GM18511 (cell line): ENCODE data around the gene PIP4K2A.

Experiments used
- ATAC-seq: cut with Tn5 transposase; IDR thresholded peaks from one replicate; pipeline ENCODE4 v1.9.1; 2021; ENCODE audit warnings: mild to moderate bottlenecking, moderate library complexity; ENCODE audit not compliant: unreplicated experiment

The PIP4K2A gene

DNA sequence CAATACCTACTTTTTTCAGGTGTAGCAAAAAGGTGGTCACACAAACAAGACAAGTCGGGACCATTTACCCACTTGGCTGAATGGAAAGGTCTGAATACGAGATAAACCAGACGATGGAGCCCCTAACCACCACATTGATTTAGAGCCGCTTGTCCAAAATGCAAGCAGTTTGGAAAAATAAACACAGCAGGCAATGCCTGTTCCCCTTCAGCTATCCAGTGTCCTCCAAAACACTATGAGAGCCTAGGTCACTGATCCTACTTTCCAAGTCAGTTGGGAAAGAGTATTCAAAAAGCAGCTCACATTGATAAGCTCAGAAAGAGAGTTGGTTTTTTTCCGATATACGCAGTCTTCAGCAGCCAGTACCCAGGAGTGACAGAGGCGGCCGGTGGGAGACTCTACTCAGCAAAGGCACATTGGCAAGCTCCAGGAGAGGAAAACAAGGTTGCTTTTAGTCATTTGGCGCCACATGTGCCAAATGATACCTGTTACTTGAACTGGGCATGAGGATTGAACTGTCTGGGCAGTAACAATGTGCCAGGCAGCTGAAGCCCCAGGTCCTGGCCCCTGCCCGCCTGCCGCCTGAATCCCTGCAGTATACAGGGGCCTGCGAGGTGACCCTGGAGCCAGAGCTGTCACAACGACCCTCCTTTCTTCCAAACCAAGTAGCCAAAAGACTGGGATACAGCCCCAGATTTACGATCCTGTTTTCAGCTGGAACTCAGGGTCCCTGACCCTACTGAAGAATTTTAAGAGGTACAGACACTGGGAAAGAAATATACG, 109.8 kb downstream of the PIP4K2A start:
- ATAC-seq: no peak

DNA sequence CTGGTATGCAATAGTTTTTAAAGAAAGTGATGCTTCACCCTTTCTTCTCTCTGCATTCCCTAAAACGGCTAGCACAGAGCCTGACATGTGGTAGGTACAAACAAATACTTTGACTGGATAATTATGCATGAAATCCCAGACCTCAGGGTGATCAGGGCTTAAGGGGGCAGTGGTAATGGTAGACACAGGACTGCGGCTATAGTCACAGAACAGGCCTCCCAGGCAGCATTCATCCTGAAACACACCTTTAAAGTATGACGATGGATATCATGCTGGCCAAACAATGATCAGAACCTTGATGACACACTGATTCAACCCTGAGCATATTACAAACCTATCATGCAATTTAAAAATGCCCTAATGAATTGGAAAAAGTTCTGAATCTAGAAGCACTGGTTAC, 110.8 kb downstream of the PIP4K2A start:
- no peak for ATAC-seq

DNA sequence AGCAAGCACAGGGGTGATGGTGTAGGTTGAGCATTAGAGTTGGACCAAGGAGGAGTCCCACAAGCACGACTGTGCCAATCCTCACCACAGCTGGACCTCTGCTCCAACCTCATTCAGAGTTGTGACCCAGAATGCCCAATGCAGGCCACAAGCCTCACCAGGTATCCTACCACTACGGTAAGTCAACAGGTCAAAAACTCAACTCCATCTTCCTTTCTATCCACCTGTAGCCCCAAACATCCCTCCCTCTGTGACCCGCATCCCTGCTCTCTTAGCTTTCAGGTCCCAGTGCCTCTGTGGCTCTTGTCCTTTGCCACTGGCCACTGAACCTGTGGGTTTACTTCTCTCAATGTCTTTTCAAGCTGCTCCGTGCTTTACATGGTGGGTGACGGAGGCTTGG, 112.8 kb downstream of the PIP4K2A start:
- no peak for ATAC-seq

DNA sequence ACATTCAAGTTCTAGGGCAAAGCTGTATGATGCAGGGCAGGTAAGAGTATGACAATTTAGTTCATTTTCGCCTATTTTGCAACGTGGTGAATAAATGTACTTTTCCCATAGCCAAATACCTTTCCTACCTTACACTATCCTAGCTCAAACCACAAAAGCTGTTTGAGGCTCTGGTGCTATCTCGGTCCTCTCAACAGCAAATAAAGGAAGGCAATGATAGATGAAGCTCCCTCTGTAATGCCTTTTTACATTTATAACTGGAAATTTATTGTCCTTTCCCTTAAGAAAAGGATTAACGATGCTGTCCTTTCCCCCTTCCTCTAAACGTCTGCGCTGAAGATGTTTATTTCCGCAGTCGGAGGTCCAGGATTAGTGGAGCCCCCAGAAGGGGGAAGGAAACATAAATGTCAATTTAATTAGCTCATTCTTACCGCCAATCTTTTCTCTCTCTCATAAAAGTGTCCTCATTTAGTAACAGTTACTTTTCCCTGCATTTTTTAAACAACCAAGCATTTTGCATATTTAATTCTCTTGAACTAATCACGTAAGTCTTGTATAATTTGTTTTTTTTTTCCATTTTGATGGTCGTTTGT, 114.6 kb downstream of the PIP4K2A start:
- no peak for ATAC-seq

DNA sequence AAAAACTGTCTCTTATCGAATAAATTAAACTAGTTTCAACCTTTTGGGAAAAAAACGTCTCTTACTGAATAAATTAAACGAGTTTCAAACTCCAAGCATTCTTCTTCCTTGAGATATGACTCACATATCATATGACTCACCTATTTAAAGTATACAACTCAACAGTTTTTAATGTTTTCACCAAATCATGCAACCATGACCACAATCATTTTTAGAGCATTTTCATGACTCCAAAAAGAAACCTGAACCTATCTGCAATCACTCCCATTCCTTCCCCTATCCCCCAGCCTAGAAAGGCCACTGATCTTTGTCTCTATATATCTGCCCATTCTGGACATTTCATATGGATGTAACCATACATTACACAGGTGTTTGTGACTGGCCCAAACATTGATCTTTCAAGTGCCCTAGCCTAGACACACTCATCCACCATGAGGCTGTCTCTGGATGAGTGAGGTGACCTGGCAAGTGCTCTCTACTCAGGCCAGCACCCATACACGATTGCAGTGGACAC, 115.3 kb downstream of the PIP4K2A start:
- peak; percentile 34 for ATAC-seq

DNA sequence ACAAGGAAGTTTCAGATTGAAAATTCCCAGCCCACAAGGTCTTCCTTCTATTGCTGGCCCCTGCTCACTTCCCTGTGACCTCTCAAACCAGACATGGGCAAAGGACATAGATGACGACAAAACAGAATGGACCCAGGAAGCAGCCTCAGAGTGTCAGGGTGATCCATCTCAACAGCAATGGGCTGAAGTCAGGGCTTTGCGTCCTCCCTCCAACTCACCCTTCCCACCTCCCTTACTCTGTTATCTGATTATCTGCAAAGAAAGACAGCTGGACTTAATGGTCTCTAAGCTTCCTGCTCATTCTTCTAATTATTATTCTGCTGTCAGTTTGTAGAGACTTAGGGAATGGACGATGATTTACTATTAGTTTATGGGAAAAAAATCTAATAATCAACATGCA, 115.9 kb downstream of the PIP4K2A start:
- ATAC-seq: no peak

DNA sequence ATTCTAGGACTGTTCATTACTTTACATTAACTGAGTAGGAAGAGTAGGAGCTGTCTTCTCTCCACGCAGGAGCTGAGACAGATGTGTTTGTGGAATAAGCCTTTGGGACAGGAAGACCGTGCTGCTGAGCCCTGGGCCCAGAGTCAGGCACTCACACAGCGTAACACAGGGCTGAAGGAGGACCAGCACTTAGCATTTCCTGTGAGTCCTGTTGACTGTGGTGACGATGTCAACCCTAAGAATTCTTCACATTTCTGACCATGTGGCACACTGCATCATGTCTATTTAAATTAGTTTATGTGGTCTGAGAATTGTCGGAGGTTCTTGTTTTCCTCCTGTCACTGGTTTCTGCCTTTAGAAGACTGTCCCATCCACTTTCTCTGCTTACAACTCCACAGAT, 117.2 kb downstream of the PIP4K2A start:
- peak; percentile 60 for ATAC-seq

DNA sequence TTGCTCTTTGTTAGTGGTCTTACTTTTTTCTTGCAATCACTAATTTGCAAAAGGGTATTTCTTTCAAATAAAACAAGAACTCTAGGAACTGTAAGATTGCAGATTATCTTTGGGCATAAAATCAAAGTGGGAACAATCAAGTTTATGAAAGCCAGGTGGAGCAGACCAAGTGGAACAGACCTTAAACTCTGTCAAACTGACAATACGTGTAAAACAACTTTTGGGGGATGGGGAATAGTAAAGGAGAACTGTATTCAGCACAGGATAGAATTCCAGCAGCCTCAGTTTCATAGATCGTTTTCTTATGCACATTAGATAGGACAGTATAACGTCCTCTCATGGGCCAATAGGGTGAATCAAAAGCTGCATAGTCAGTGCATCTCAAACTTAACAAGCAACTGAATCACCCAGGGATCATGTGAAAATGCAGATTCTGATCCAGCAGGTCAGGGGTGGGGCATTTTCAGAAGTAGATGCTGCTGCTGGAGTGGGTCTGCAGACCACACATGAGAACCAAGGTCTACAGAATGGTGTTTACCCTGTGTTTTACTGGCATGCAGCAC, 120.7 kb downstream of the PIP4K2A start:
- ATAC-seq: no peak

DNA sequence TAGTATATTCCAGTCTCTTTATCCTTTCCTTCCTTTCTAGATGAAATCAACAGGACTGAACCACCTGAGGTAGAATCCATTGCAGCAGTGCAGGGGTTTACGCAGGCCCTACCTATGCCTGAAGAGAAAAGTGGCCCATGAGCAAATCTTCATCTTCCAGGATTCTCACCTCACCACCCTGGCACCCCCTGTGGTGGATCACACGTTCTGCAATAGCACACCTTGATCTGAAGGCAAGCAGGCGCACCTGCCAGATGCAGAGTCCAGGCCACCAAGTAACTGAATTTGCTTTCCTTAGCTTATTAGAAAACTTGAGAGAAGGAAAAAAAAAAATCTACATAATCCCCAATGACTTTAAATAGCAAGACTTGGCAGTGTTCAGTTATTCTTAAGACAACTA, 121.4 kb downstream of the PIP4K2A start:
- no peak for ATAC-seq

DNA sequence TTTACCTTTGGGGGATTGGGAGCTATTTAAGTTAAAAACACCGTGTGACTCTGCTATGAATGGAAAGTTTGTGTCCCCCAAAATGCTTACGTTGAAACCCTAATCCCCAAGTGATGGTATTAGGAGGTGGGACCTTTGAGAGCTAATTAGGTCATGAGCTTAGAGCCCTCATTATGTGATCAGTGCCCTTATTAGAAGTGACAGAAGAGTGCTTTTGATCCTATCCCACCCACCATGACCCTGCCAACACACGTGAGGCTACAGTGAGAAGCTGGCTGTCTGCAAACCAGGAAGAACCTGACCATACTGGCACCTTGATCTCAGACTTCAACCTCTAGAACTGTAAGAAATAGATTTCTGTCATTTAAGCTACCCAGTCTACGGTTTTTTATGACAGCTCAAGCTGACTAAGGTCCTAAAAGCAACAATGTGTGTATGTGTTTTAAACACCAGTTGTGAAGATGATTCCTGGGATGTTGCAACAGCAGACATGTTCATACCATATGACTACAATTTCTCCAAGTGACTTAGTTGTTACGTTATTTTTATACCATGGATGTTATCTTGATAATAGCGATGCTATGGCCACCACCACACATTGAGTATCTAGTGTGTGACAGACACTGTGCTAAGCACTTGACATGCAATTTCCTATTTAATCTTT, 124.4 kb downstream of the PIP4K2A start:
- ATAC-seq: no peak

DNA sequence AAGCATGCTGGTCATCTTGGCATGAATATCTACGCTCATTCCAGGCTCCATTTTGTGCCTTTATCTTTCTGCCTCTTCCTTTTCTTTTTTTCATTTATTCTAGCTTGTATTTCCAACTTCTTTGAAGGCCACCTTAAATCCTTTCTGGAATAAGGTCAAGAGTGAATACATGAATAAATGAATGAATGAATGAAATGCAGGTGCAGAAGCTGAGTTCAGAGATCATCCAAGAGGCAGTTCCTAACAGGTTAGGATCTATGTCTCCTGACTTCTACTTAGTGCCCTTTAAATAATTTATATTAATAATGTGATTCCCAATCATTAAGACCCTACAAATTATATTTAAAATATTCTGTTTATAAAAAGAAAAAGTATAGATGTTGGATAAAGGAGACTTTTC, 125.9 kb downstream of the PIP4K2A start:
- ATAC-seq: no peak

DNA sequence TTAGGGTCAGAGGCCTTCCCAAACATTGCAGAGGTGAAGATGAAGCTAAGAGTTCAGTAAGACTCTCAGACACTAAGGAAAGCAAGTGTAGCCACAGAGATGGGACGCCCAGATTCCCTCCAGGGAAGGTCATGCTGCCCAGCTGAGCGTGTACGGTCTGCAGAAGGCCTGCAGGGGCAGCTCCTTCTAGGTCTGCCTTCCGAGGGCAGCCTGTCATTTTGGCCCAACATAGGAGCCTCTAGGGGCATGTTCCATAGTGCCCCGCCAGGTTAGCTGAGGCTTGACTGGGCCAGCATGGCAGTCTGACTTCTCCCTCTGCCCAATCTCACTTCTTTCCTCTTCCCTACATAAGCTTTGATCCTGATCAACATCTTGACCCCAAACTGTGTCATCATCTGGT, 130.7 kb downstream of the PIP4K2A start:
- no peak for ATAC-seq

DNA sequence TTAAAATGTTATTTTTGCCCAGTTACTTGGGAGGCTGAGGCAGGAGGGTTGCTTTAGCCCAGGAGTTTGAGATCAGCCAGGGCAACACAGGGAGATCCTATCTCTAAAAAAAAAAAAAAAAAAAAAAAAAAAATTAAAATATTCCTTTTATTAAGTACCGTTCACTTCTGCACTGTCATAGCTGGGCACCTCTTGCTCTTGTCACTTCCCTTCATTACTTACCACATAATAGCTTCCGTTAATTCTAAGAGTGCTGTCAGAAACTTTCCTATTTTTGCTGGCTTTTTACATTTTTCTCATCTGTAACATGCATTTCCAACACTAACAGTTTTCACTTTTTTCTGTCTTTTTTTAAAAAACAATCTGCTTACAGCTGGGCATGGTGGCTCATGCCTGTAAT, 132.9 kb downstream of the PIP4K2A start:
- ATAC-seq: no peak

DNA sequence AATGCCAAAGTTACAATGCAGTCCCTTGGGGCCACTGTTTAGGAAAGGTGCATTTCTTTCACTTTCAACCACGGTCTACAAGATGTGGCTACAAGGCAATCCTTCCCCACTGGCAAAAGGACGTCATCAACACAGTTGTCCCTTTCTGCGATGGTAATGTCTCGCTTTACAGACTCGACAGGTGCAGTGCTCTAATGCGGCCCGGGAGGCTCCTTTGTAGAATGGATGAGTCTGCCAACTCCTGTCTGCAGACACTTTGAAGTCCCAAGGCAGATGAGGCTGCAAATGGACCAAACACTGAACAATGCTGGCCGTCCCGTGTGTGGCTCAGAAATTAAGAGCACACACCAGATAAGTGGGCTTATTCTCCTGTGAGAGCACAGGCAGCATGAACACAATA, 133.7 kb downstream of the PIP4K2A start:
- ATAC-seq: no peak

DNA sequence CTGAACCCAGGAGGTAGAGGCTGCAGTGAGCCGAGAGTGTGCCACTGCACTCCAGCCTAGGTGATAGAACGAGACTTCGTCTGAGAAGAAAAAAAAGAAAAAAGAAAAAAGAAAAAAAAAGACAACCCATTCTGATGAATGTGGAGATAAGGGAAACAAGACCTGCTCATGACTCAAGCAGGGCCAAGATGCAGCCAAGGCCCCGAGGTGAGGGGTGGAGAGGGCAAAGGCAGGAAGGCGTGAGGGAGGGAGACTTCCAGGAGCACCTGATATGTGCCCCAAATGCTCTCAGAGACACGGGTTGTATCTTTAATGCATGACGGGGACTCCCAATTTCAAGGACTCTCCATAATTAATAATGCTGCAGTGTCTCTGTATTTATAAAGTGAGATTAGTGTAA, 134.6 kb downstream of the PIP4K2A start:
- ATAC-seq: no peak

DNA sequence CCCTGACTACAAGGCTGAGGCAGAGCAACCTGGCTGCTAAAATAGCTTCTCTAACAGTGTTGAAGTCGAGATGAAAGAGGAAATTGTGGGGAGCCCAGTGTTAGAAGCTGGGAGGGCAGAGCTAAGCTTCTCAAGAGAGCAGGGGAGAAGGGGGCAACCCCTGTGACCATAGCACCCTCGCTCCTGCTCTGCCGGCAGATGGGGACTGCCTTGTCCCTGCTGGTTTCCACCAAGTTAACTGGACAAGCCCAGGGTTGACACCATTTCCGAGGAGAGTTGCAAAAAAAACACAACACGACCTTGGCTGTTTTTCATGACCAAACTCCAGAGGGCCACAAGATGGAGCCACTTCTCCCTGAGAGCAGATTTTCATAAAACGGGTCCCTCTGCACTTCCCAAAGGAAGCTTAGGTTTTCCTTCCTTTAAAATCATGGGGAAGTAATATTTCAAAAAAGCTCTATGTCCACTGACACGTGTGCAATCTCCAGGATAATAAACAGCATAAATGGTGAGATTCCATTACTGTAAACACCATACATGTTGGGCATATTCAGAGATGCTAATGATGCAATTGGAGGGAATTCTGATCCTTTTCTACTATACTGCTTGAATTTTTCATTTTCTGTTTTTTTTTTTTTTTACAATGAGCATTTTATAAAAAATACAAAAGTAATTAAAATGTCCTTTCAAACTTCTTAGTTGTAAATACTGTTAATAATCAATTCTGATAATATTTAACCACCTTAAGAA, 140.4 kb downstream of the PIP4K2A start:
- peak; percentile 73 for ATAC-seq

DNA sequence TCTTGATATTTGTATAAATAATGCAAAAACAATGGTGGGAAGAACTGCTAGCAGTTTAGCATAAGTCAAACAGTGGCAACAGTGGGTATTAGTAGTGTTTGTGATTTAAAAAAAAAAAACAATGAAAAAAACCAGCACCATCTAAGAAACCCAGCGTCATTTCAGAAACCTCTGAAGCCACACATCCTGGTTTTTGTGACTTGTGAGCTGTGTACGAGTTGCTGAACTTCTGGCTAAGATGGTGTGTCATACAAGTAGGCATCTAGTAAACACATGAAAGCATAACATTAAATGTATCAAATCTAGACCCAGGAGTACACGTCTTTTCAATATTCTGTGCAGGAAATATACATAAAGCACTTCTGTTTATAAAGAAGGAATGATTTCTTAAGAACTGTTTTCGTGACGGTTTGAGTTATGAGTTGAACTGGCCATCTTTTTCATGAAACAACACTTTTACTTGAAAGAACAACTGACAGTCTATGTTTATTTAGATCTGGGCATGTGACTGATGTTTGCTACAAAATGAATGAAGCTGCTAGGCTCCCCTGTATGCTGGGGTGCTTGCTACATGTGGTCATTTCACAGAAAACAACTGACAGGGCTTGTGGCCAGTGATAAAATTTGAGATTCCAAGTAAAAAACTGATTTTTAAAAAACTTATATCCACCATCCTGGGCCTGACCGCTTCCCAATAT, 143.5 kb downstream of the PIP4K2A start:
- ATAC-seq: no peak

DNA sequence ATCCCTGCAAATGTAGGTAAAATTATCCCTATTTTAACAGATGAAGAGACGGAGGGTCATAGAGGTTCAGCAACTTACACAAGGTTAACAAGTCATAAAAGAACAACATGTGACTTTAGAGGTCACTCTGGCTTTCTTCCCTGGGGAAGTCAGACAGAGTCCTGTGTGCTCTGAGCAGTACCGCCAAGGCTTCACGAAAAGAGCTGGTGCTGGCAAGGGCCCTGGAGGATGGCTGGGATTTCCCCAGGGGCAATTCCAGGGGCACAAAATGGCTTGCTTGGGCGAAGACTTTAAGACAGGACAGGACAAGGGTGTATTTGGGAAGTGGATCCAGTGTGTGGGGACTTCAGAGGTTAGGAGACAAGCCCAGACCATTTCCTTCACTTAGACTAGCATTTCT, 144.1 kb downstream of the PIP4K2A start:
- ATAC-seq: no peak

DNA sequence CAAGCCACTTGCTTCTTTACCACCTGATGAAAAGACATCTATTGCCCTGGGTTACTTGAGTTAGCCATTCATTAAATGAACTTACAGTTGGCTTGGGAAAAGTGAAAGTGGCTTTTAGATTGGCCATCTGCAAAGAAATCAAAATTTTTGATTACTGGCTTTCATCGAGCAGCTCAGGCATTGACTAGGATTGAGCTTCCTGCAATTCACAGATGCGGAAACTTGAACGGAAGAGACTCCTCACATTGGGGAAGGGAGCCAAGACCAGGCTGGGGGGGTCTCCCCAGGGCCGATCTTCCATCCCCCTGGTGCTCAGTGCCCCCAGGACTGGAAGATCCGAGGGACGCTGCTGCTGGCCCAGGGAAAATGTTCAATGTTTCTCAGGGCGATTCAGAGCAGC, 145.4 kb downstream of the PIP4K2A start:
- no peak for ATAC-seq

DNA sequence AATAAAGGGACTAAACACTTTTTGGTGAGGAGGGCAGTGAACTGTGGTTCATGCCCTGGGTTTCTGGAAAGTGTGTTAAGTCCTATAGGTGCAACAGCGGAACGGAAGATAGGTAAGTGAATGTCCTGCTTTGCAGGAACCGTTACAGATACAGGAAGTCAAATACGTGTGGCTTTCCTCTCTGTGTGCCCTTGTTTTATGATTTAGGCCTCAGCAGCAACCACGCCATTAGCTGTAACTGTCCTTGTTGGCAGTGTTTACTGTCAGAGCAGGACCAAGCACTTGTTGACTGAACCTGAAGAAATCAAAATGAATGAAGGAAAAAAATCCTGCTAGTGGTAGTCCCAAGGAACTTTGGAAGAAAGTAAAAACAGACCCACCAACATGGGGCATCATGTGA, 150.3 kb downstream of the PIP4K2A start:
- ATAC-seq: no peak
